Muscle layer of colon (tissue), 2 donors: ENCODE data around the gene PPIL6.

Experiments
- H3K27ac ChIP-seq: one replicate; pipeline ENCODE4 v1.7.0; 2013; ENCODE audit warnings: low read depth, mild to moderate bottlenecking, low read length, moderate library complexity
- H3K27me3 ChIP-seq, 2 donors: one replicate each; pipeline ENCODE4 v1.7.0; 2013; ENCODE audit warnings: low read length in 2 of 2, mild to moderate bottlenecking in 2 of 2; ENCODE audit not compliant: insufficient read depth in 2 of 2, control insufficient read depth in 1 of 2
- H3K36me3 ChIP-seq: one replicate; pipeline ENCODE4 v1.7.0; 2013; ENCODE audit warnings: mild to moderate bottlenecking, low read length; ENCODE audit not compliant: insufficient read depth
- H3K4me1 ChIP-seq: one replicate; pipeline ENCODE4 v1.7.0; 2013; ENCODE audit warnings: mild to moderate bottlenecking, low read length; ENCODE audit not compliant: insufficient read depth
- H3K4me3 ChIP-seq, 2 donors: one replicate each; pipeline ENCODE4 v1.7.0; 2013; ENCODE audit warnings: low read length in 2 of 2, low read depth in 1 of 2, mild to moderate bottlenecking in 1 of 2, moderate library complexity in 1 of 2
- H3K9ac ChIP-seq: one replicate; pipeline ENCODE4 v1.7.0; 2013; ENCODE audit warnings: low read length
- H3K9me3 ChIP-seq: one replicate; pipeline ENCODE4 v1.7.0; 2013; ENCODE audit warnings: mild to moderate bottlenecking, low read length
- donor health status: abdominal sarcoma.
- donor health status: Adenocarcinoma of cecum.

The PPIL6 gene

GRCh38 chr6:109477725-109478124, 37.3 kb upstream of the PPIL6 start:
- Histone ChIP-seq H3K36me3 (peaks cover 51% of the 10 kb centered on the region), H3K27ac (no peak overlapping the region), H3K27me3 (no peaks in the 10 kb centered on the region), H3K9ac (no peak overlapping the region), H3K4me3 (no peak overlapping the region), H3K9me3 (no peaks in the 10 kb centered on the region), H3K4me1 (peaks cover 42% of the 10 kb centered on the region)

- peaks cover 42% of the 10 kb centered on the region for H3K4me1 ChIP-seq
- H3K27me3 ChIP-seq, result no peaks in the 10 kb centered on the region
- no peak overlapping the region for H3K27ac ChIP-seq
- peaks cover 56% of the 10 kb centered on the region for H3K36me3 ChIP-seq
- H3K9ac ChIP-seq, result no peak overlapping the region
- no peaks in the 10 kb centered on the region for H3K9me3 ChIP-seq
- H3K4me3 ChIP-seq, result no peak overlapping the region
These were observed 36.8 kb upstream of the PPIL6 start for GRCh38 chr6:109477184-109477583.

DNA sequence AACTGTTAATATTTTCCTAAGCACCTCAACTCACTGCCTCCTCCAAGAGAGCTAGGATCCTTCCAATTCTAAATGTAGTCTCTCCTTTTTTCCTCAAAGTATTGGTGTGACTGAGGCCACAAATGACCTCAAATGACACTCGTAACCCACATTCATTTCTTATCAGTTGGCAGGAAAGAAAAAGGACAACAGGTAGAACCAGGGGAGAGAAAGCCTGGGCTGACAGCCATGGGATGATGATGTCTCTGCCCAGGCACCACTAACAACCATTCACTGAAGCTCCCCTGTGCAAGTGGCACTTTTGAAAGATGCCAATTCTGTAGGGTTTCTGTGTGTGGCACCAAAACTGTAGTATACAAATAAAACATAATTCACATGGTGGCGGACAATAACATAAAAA, 35.2 kb upstream of the PPIL6 start:
- Histone ChIP-seq H3K9me3 (no peaks in the 10 kb centered on the region), H3K9ac (no peak overlapping the region), H3K27me3 (no peaks in the 10 kb centered on the region), H3K4me3 (no peak overlapping the region), H3K27ac (no peak overlapping the region), H3K36me3 (peaks cover 58% of the 10 kb centered on the region), H3K4me1 (peaks cover 27% of the 10 kb centered on the region)

DNA sequence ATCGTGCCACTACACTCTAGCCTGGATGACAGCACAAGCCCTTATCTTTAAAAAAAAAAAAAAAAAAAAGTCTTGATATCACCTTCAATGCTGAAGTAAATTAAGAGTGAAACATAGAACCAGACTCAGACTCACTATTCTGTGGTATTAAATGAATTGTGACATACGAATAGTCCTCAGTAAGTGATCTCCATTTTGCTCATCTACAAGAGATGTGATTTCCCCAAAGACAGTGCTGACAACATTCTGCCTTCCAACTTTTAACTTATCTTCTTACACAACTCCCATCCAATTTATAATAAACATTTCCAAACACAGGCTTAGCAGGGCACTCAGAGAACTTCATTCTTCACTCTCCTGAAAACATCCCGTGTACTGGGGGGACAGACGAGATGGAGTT, 34.6 kb upstream of the PPIL6 start:
- H3K27ac ChIP-seq, result no peak overlapping the region
- no peaks in the 10 kb centered on the region for H3K27me3 ChIP-seq
- H3K4me1 ChIP-seq, result peaks cover 20% of the 10 kb centered on the region
- peaks cover 61% of the 10 kb centered on the region for H3K36me3 ChIP-seq
- H3K9me3 ChIP-seq, result no peaks in the 10 kb centered on the region
- no peak overlapping the region for H3K4me3 ChIP-seq
- no peak overlapping the region for H3K9ac ChIP-seq

- Histone ChIP-seq H3K9me3 (no peaks in the 10 kb centered on the region), H3K27ac (no peak overlapping the region), H3K4me3 (no peak overlapping the region), H3K36me3 (peaks cover 69% of the 10 kb centered on the region), H3K27me3 (no peaks in the 10 kb centered on the region), H3K4me1 (peaks cover 8% of the 10 kb centered on the region), H3K9ac (no peak overlapping the region)
These were observed 32.7 kb upstream of the PPIL6 start for GRCh38 chr6:109473120-109473519.

DNA sequence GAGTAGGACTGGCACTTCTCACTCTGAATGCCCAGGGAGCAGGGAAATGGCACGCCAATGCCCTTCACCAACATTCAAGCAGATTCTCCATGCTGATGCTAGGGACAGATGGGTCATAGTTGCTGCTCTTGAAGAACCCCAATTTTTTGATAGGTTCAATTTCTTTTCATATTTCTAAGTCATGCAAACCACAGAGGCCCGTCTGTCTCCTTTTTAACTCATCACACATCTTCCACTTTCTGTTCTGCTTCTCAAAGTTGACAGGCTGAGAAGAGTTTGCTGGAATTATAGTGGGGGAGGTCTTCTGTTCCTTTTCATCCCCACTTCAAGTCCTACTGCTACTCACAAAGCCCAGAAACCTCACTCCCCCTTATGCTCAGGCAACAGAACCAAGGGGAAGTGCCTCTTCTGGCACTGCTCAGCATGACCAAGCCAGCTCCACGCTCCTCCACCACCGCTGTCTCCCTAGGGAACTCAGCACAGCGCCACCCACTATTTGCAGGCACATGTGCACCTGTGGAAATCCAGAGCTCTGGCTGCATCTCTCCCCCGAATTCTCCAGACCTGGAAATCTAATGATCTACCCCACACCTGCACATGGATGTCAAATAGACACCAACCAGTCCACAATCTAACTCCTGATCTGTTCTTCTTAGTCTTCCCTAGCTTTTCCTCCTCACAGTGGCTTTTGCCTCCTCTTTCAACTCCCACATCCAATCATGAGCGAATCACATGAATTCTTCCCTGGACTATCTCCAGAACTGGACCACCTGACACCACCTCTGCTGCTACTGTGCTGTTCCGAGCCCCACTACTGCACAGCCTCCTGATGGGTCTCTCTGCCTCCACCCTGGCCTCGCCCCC, 31.9 kb upstream of the PPIL6 start:
- no peak overlapping the region for H3K27ac ChIP-seq
- peaks cover 1% of the 10 kb centered on the region for H3K4me1 ChIP-seq
- H3K4me3 ChIP-seq, result no peak overlapping the region
- peaks cover 67% of the 10 kb centered on the region for H3K36me3 ChIP-seq
- H3K9ac ChIP-seq, result no peak overlapping the region
- no peaks in the 10 kb centered on the region for H3K27me3 ChIP-seq
- no peaks in the 10 kb centered on the region for H3K9me3 ChIP-seq

DNA sequence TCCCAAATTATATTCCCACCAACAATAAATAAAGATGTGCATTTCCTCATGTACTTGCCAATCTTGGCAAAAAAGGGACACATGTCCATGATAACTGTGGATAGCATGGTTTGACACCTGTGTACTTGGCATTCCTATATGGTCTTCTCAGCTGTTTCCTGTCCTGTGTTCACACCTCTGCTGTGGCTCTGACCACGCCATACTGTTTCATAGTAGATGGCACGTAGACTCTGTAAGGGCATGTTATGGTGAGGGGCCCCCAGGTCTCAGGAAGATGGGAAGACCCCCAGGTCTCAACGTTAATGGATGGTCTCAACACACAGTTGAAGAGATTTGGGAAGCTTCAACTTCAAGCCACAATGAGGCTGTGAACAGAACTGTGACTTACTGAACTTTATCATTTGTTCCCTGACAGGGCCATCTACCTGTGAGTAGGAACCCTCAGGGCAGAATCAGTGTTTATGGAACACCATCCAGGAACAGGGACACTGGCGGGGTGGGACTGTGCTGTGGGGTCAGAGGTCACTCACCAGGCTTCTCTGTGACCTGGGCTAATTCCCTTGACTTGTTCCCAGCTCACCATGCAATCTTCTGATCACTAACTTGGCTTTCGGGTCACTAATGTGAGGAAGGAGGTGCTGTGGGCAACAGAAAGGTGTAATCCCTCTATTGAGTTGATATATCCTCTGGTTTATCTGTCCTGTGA, 30.8 kb upstream of the PPIL6 start:
- Histone ChIP-seq H3K9me3 (no peaks in the 10 kb centered on the region), H3K4me3 (no peak overlapping the region), H3K36me3 (peaks cover 62% of the 10 kb centered on the region), H3K27ac (no peak overlapping the region), H3K9ac (no peak overlapping the region), H3K4me1 (no peaks in the 10 kb centered on the region), H3K27me3 (no peaks in the 10 kb centered on the region)

DNA sequence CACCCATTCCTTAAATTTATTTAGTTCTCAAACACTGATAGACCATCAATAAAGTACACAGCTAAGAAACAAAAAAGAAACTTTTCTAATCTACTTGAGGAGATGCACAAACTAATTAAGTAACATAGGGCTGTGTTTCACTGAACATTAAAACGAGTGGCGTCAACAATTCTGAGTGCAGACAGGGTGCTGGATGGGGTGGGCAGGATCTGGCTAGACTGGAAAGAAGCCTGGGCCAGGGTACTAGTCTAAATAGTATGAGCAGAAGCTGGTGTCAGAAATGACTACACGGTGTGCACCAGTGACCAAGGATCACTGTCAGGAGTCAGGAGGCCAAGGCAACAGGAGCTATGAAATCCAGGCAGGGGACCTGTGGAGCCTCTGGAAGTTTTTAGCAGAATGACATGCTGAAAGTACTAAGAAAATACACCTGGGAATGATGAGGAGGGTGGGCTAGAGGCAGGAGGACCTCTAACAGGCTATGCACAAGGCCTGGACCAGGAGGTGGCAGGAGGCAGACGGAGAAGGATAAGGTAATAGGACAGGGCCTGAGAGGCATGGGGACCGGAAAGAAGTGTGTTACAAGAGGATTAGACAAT, 29.3 kb upstream of the PPIL6 start:
- H3K4me3 ChIP-seq, result no peak overlapping the region
- no peak overlapping the region for H3K27ac ChIP-seq
- H3K27me3 ChIP-seq, result no peaks in the 10 kb centered on the region
- peaks cover 62% of the 10 kb centered on the region for H3K36me3 ChIP-seq
- no peak overlapping the region for H3K9ac ChIP-seq
- no peaks in the 10 kb centered on the region for H3K9me3 ChIP-seq
- H3K4me1 ChIP-seq, result no peaks in the 10 kb centered on the region

DNA sequence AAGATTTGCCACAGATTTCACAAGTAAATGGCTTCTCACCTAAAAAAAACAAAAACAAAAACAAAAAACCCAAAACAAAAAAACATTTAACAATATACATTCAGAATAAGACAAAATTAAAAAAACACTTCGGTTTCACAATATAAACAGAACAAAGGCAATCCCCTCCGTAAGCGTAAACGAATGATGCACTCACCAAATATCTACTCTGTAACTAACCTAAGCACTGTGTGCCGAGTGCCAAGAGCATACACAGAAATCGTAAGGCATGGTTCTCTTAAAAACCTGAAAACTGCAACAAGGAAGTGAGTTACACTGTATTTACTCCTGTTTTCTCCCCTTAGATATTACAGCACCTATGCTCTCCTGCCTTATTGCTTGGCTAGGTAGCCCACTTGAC, 27.3 kb upstream of the PPIL6 start:
- Histone ChIP-seq H3K4me1 (no peaks in the 10 kb centered on the region), H3K9ac (no peak overlapping the region), H3K27ac (no peak overlapping the region), H3K4me3 (no peak overlapping the region), H3K9me3 (no peaks in the 10 kb centered on the region), H3K36me3 (peaks cover 54% of the 10 kb centered on the region), H3K27me3 (no peaks in the 10 kb centered on the region)

- Histone ChIP-seq H3K36me3 (peaks cover 41% of the 10 kb centered on the region), H3K27me3 (no peaks in the 10 kb centered on the region), H3K4me3 (no peak overlapping the region), H3K4me1 (no peaks in the 10 kb centered on the region), H3K27ac (no peak overlapping the region), H3K9me3 (no peaks in the 10 kb centered on the region), H3K9ac (no peak overlapping the region)
These were observed 25.9 kb upstream of the PPIL6 start for GRCh38 chr6:109466212-109466923.

DNA sequence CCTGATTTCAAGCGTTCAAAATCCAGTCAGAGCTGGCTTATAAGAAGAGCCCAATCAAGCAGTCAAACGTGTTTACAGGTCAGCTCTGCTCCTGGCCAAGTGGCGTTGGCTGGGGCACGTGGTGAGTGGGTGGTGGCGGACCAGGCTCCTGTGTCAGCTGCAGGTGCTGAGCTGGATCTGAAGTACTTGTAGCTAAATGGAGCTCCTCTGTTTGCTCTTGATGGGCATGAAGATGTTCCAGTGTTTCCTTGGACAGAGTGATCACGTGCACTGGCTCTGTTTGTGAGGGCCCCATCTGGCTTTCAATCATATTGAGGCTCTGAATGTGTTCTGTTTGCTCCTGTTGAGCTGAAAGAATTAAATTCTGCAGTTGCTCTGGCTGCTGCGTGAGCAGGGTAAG, 25.3 kb upstream of the PPIL6 start:
- H3K36me3 ChIP-seq, result peaks cover 35% of the 10 kb centered on the region

More for the DNA sequence above, 25.3 kb upstream of the PPIL6 start:
- Histone ChIP-seq H3K9me3 (no peaks in the 10 kb centered on the region), H3K9ac (no peak overlapping the region), H3K4me1 (no peaks in the 10 kb centered on the region), H3K27me3 (no peaks in the 10 kb centered on the region), H3K4me3 (no peak overlapping the region), H3K27ac (no peak overlapping the region)
